Endothelial cell of umbilical vein (primary cell): ENCODE measurements around the gene AGO4. TPM values are rescaled to one million over a fixed set of nuclear protein-coding genes. Genes with fewer than 3 reads are reported as not detected.
A peak's percentile ranks its signal among the peaks of the same experiment; 100 is the strongest.

Experiments
- BruUV-seq: library from RNA; stranded (reverse); fragments of 400-500 nt; replicated peaks from 2 replicates; lab custom pipeline; 2021; lab: Mats Ljungman, UMichigan
- CTCF ChIA-PET: fragments of 300-600, 350-600 bp; sonication (Branson Sonifier 250); formaldehyde crosslinking; loops from one replicate; lab custom pipeline; 2021; ENCODE audit warnings: antibody characterized with exemption, inconsistent platforms; lab: Charles Lee
- POLR2A ChIA-PET: fragments of 300-600, 350-600 bp; sonication (Branson Sonifier 250); formaldehyde crosslinking; loops from one replicate; lab custom pipeline; 2021; ENCODE audit warnings: antibody characterized with exemption, inconsistent platforms; lab: Charles Lee
- DNase-seq: peaks from one replicate; pipeline ENCODE4 v3.0.0-alpha.2; 2011; ENCODE audit warnings: low read depth, low spot score
- FAIRE-seq: peaks from 2 replicates; lab custom pipeline; 2011; peaks lifted over from hg19 to GRCh38; lab: Jason Lieb, UNC
- H2AFZ ChIP-seq: 2 replicates; pipeline ENCODE4 v1.6.0; 2012; ENCODE audit warnings: low read depth, low read length, control low read depth, inconsistent platforms
- H3K27ac ChIP-seq: 2 replicates; pipeline ENCODE4 v1.5.1; 2011; ENCODE audit warnings: low read depth, mild to moderate bottlenecking, control low read depth, low read length, moderate library complexity; ENCODE audit not compliant: insufficient read depth
- H3K27me3 ChIP-seq, 2 experiments: 2 replicates each; pipeline versions ENCODE4 v1.6.0 to v1.6.1; 2011; ENCODE audit warnings: low read length in 2 of 2, mixed read lengths in 1 of 2; ENCODE audit not compliant: control insufficient read depth in 2 of 2, insufficient read depth in 2 of 2
- H3K36me3 ChIP-seq, 2 experiments: 2 replicates in 1 of 2; 3 replicates in 1 of 2; pipeline ENCODE4 v1.5.1; 2011; ENCODE audit warnings: low read length in 2 of 2, mild to moderate bottlenecking in 1 of 2, moderate library complexity in 1 of 2; ENCODE audit not compliant: control insufficient read depth in 2 of 2, insufficient read depth in 2 of 2; ENCODE audit errors: extremely low read depth in 1 of 2
- H3K4me1 ChIP-seq: 3 replicates; pipeline ENCODE4 v1.5.1; 2011; ENCODE audit warnings: mild to moderate bottlenecking, low read length; ENCODE audit not compliant: control insufficient read depth, insufficient read depth; ENCODE audit errors: extremely low read depth
- H3K4me2 ChIP-seq: 2 replicates; pipeline ENCODE4 v1.6.1; 2011; ENCODE audit warnings: low read length, control low read depth, mixed read lengths; ENCODE audit not compliant: insufficient read depth
- H3K4me3 ChIP-seq, 3 experiments: fragments of 200-600 bp in 1 of 3; sonication (generic), shearing (Covaris generic) in 1 of 3; replicated peaks in 1 of 3; 2 replicates each; pipeline ENCODE4 v1.5.1; 2011 to 2016; ENCODE audit warnings: control low read depth in 3 of 3, low read length in 3 of 3, mild to moderate bottlenecking in 2 of 3, inconsistent platforms in 1 of 3, low read depth in 1 of 3, moderate library complexity in 1 of 3; ENCODE audit not compliant: insufficient read depth in 1 of 3
- H3K79me2 ChIP-seq: 2 replicates; pipeline ENCODE4 v1.6.0; 2012; ENCODE audit warnings: low read length, inconsistent platforms; ENCODE audit not compliant: control insufficient read depth, insufficient read depth
- H3K9ac ChIP-seq: replicated peaks from 2 replicates; pipeline ENCODE3; 2011; ENCODE audit warnings: low read length, control low read depth; ENCODE audit not compliant: insufficient read depth; ENCODE audit errors: extremely low read depth
- H3K9me1 ChIP-seq: replicated peaks from 3 replicates; pipeline ENCODE4 v1.6.0; 2011; ENCODE audit warnings: mild to moderate bottlenecking, low read length; ENCODE audit not compliant: control insufficient read depth, insufficient read depth; ENCODE audit errors: extremely low read depth
- H3K9me3 ChIP-seq: replicated peaks from 2 replicates; pipeline ENCODE4 v1.5.1; 2012; ENCODE audit warnings: low read length, inconsistent platforms; ENCODE audit not compliant: control insufficient read depth, insufficient read depth
- H4K20me1 ChIP-seq: replicated peaks from 2 replicates; pipeline ENCODE3; 2011; ENCODE audit warnings: mild to moderate bottlenecking, low read length; ENCODE audit not compliant: control insufficient read depth, insufficient read depth; ENCODE audit errors: extremely low read depth
- CTCF ChIP-seq, 2 donors: IDR thresholded peaks; 1 replicate in 1 of 2; 2 replicates in 1 of 2; pipeline ENCODE4 v1.5.1; 2011; ENCODE audit warnings: low read length in 2 of 2, mild to moderate bottlenecking in 2 of 2, moderate library complexity in 2 of 2, control low read depth in 1 of 2, inconsistent platforms in 1 of 2, low read depth in 1 of 2; ENCODE audit not compliant: insufficient read depth in 1 of 2; ENCODE audit errors: extremely low read depth in 1 of 2
- EZH2 ChIP-seq: IDR thresholded peaks from 2 replicates; pipeline ENCODE4 v1.6.1; 2012; ENCODE audit warnings: borderline replicate concordance, low read depth, mild to moderate bottlenecking, moderate library complexity, low read length, inconsistent platforms; ENCODE audit not compliant: severe bottlenecking
- FOS ChIP-seq: IDR thresholded peaks from 2 replicates; pipeline ENCODE4 v1.6.1; 2011; ENCODE audit warnings: mild to moderate bottlenecking, low read length, moderate library complexity, borderline replicate concordance; ENCODE audit not compliant: insufficient read depth
- GATA2 ChIP-seq: IDR thresholded peaks from 2 replicates; pipeline ENCODE4 v1.7.0; 2011; ENCODE audit warnings: low read depth, mild to moderate bottlenecking, moderate library complexity, mixed read lengths, low read length; ENCODE audit not compliant: insufficient read length, insufficient read depth
- JUN ChIP-seq: IDR thresholded peaks from 2 replicates; pipeline ENCODE4 v1.6.1; 2011; ENCODE audit warnings: borderline replicate concordance, low read depth; ENCODE audit not compliant: insufficient read length, insufficient read depth
- MYC ChIP-seq: IDR thresholded peaks from one replicate; pipeline ENCODE4 v1.6.1; 2011; ENCODE audit warnings: mild to moderate bottlenecking, low read depth, low read length
- POLR2A ChIP-seq: IDR thresholded peaks from 2 replicates; pipeline ENCODE4 v1.6.1; 2012; ENCODE audit warnings: low read depth, mild to moderate bottlenecking, control low read depth, low read length
- POLR2AphosphoS5 ChIP-seq: IDR thresholded peaks from 2 replicates; pipeline ENCODE4 v1.6.1; 2012; ENCODE audit warnings: low read depth, mild to moderate bottlenecking, control low read depth, low read length, moderate library complexity; ENCODE audit not compliant: insufficient read depth
- dilution Hi-C: fragments of 300-500 bp; cut with MboI; formaldehyde crosslinking; loops from one replicate; pipeline ENCODE4 v1.15.0; 2019; ENCODE audit warnings: low sequenced_read_pairs; ENCODE audit not compliant: extremely low pct_ligation_motif_present
- intact Hi-C: fragments of 100-400 bp; cut with micrococcal nuclease; formaldehyde crosslinking; loops from one replicate; pipeline ENCODE4 v1.10.0; 2022
- polyA plus RNA-seq, 4 experiments: library from polyadenylated mRNA; depleted of rRNA in 3 of 4; stranded (reverse) in 3 of 4; unstranded in 1 of 4; fragments of >200 nt; gene quantifications; 2 replicates each; pipeline versions ENCODE4 v1.2.1 to v1.2.3, GENCODE V29; 2011 to 2012; ENCODE audit warnings: missing spikeins in 1 of 4
- total RNA-seq: library from RNA; stranded (reverse); gene quantifications from 2 replicates; pipeline ENCODE4 v1.2.3, GENCODE V29; 2021
- TF ChIP-seq, protein P1 (sequence below): IDR thresholded peaks from 2 replicates; pipeline ENCODE4 v1.6.1; 2011; ENCODE audit not compliant: insufficient read depth, insufficient read length

AGO4 gene
- total and polyA plus RNA-seq, 2 donors (not counting 3 experiments of a cell fraction or from before 2014, with no cell fraction given): 11.1 to 19.8 TPM

GRCh38 chr1:35808450-35809113 is 766 bp downstream of the AGO4 start:
- no peaks in the 10 kb centered on the region for H3K9me1 ChIP-seq
- no peaks in the 10 kb centered on the region for H4K20me1 ChIP-seq
- DNase-seq (peak; percentile 54), FAIRE-seq (peak; percentile 43)
- H2AFZ ChIP-seq: peak overlapping the region; percentile 96
- H3K36me3 ChIP-seq: no peaks in the 10 kb centered on the region
- H3K4me3 ChIP-seq: peak overlapping the region; percentile 71 to 93 (median 85)
- H3K9ac ChIP-seq: peak overlapping the region; percentile 83
- H3K9me3 ChIP-seq: no peaks in the 10 kb centered on the region
- ChIA-PET CTCF (interaction anchor here (1.4 kb wide), 1 partner anchor 11 kb away, joined by 3 read pairs; no protein-coding TSS in a partner anchor), POLR2A (no interaction called here)
- H3K4me2 ChIP-seq: peak overlapping the region; percentile 96
- intact Hi-C loops (no loop called here), dilution Hi-C loops (no loop called here)
- no TSS peak for BruUV-seq
- peak overlapping the region; percentile 65 for H3K27ac ChIP-seq
- TF ChIP-seq POLR2A (peak; percentile 29), GATA2 (no peak)
- H3K4me1 ChIP-seq: peaks cover 12% of the 10 kb centered on the region
- peaks cover 19% of the 10 kb centered on the region for H3K79me2 ChIP-seq
- no peaks in the 10 kb centered on the region for H3K27me3 ChIP-seq

- TSS peak; percentile 33 for BruUV-seq
- Histone ChIP-seq H3K9me1 (no peaks in the 10 kb centered on the region), H3K4me1 (peaks cover 11% of the 10 kb centered on the region), H3K4me3 (peak overlapping the region; percentile 71 to 93 (median 85)), H2AFZ (peak overlapping the region; percentile 96), H3K9me3 (no peaks in the 10 kb centered on the region), H3K27me3 (no peaks in the 10 kb centered on the region), H3K27ac (peak overlapping the region; percentile 65), H3K36me3 (no peaks in the 10 kb centered on the region), H3K79me2 (peaks cover 19% of the 10 kb centered on the region), H3K4me2 (peak overlapping the region; percentile 96), H3K9ac (peak overlapping the region; percentile 83), H4K20me1 (no peaks in the 10 kb centered on the region)
- DNase-seq (no peak), FAIRE-seq (no peak)
- intact Hi-C loops (no loop called here), dilution Hi-C loops (no loop called here)
- ChIA-PET POLR2A (no interaction called here), CTCF (interaction anchor here (0.7 to 1.4 kb wide), 2 partner anchors 11 to 42 kb away, joined by 3 to 4 read pairs; no protein-coding TSS in a partner anchor)
- TF ChIP-seq JUN (no peak), EZH2 (no peak), POLR2AphosphoS5 (no peak), GATA2 (no peak), CTCF (IDR thresholded peaks at IDR 0.05; ENCODE audit: extremely low read depth in 1 of 2, insufficient read depth in 1 of 2, low read depth in 1 of 2, low read length in 2 of 2) (no peak), FOS (no peak), MYC (no peak), POLR2A (no peak)
- TF ChIP-seq, protein P1, sequence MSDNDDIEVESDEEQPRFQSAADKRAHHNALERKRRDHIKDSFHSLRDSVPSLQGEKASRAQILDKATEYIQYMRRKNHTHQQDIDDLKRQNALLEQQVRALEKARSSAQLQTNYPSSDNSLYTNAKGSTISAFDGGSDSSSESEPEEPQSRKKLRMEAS: no peak
Measured at GRCh38 chr1:35809114-35810095, 1.6 kb downstream of the AGO4 start.
